Kidney tubule cell (primary cell): Measurements from ENCODE around the gene MAP3K7.

ENCODE experiments used
- DNase-seq: peaks from one replicate; pipeline ENCODE4 v3.0.0-alpha.2; 2018; ENCODE audit warnings: low spot score

MAP3K7 gene

GRCh38 chr6:90586836-90587638 lies at the start of gene MAP3K7:
TSS of gene MAP3K7 (minus strand) at chr6:90587072. CDS start at chr6:90586883, 189 bp downstream.
- peak; percentile 96 for DNase-seq

GRCh38 chr6:90631046-90631445 lies 44.2 kb upstream of the MAP3K7 start:
- no peak for DNase-seq

- no peak for DNase-seq
Measured at GRCh38 chr6:90621581-90621980, 34.7 kb upstream of the MAP3K7 start.

GRCh38 chr6:90619221-90619620 lies 32.3 kb upstream of the MAP3K7 start:
- DNase-seq = no peak

- no peak for DNase-seq
Measured at GRCh38 chr6:90612313-90612680, 25.4 kb upstream of the MAP3K7 start.

GRCh38 chr6:90611543-90612312 lies 24.9 kb upstream of the MAP3K7 start:
- no peak for DNase-seq

- DNase-seq = peak; percentile 4
Measured at GRCh38 chr6:90610751-90611542, 24.1 kb upstream of the MAP3K7 start.

GRCh38 chr6:90610301-90610750 lies 23.5 kb upstream of the MAP3K7 start:
- no peak for DNase-seq

GRCh38 chr6:90605749-90606340 lies 19.0 kb upstream of the MAP3K7 start:
- no peak for DNase-seq

GRCh38 chr6:90604546-90604945 lies 17.7 kb upstream of the MAP3K7 start:
- DNase-seq = no peak

GRCh38 chr6:90599151-90599550 lies 12.3 kb upstream of the MAP3K7 start:
- DNase-seq = no peak

- DNase-seq = no peak
Measured at GRCh38 chr6:90598192-90598951, 11.5 kb upstream of the MAP3K7 start.

- no peak for DNase-seq
Measured at GRCh38 chr6:90596967-90597539, 10.2 kb upstream of the MAP3K7 start.

GRCh38 chr6:90595854-90596253 lies 9.0 kb upstream of the MAP3K7 start:
- DNase-seq = no peak

GRCh38 chr6:90586546-90586835 lies 381 bp downstream of the MAP3K7 start:
- DNase-seq = peak; percentile 11

GRCh38 chr6:90584636-90585255 lies 2.1 kb downstream of the MAP3K7 start:
- no peak for DNase-seq

- no peak for DNase-seq
Measured at GRCh38 chr6:90583836-90584481, 2.9 kb downstream of the MAP3K7 start.

GRCh38 chr6:90583179-90583835 lies 3.6 kb downstream of the MAP3K7 start:
- DNase-seq = peak; percentile 4

GRCh38 chr6:90581146-90581545 lies 5.7 kb downstream of the MAP3K7 start:
- DNase-seq = no peak
